GM12878 (cell line): ENCODE results near the gene GRIK1. TPM values are rescaled to one million over a fixed set of nuclear protein-coding genes. Genes with fewer than 3 reads are reported as not detected.

Experiments used
- ATAC-seq: fragments of 200-7000 bp; cut with Tn5 transposase; 3 replicates; pipeline ENCODE4 v1.9.1; 2020; ENCODE audit warnings: mild to moderate bottlenecking, moderate library complexity
- BruUV-seq: library from RNA; stranded (reverse); fragments of 400-500 nt; replicated peaks from 2 replicates; lab custom pipeline; 2021; lab: Mats Ljungman, UMichigan
- CTCF ChIA-PET: fragments of 300-600 bp; sonication (Branson Sonifier 250); formaldehyde crosslinking; extraction: SDS; loops from one replicate; lab custom pipeline; 2021; ENCODE audit warnings: inconsistent platforms; lab: Yijun Ruan, JAX
- POLR2A ChIA-PET: fragments of 350-600 bp; formaldehyde crosslinking; extraction: SDS; loops from one replicate; lab custom pipeline; 2021; ENCODE audit warnings: inconsistent platforms; lab: Charles Lee
- RAD21 ChIA-PET: fragments of 300-600 bp; sonication (Branson Sonifier 250); formaldehyde crosslinking; loops from one replicate; lab custom pipeline; 2023; ENCODE audit warnings: antibody characterized with exemption; ENCODE audit not compliant: unreplicated experiment; lab: Charles Lee
- SMC1A ChIA-PET: fragments of 300-600 bp; sonication (Branson Sonifier 250); formaldehyde crosslinking; loops from one replicate; lab custom pipeline; 2023; ENCODE audit not compliant: unreplicated experiment, uncharacterized antibody; lab: Charles Lee
- DNase-seq: peaks from one replicate; pipeline ENCODE4 v3.0.0-alpha.2; 2011; ENCODE audit warnings: low read depth, low spot score
- FAIRE-seq: peaks from 3 replicates; lab custom pipeline; 2011; peaks lifted over from hg19 to GRCh38; lab: Jason Lieb, UNC
- H2AFZ ChIP-seq: 2 replicates; pipeline ENCODE4 v1.6.0; 2011; ENCODE audit warnings: low read depth, low read length, control low read depth; ENCODE audit not compliant: control insufficient read depth
- H3K27ac ChIP-seq: 2 replicates; pipeline ENCODE4 v1.5.1; 2011; ENCODE audit warnings: control low read depth; ENCODE audit not compliant: control insufficient read depth, insufficient read depth
- H3K27me3 ChIP-seq, 2 experiments: replicated peaks in 1 of 2; 2 replicates each; pipeline versions ENCODE4 v1.6.0 to v1.6.1; 2011; ENCODE audit warnings: low read length in 1 of 2; ENCODE audit not compliant: control insufficient read depth in 2 of 2, insufficient read depth in 2 of 2
- H3K36me3 ChIP-seq, 2 experiments: 2 replicates each; pipeline ENCODE4 v1.5.1; 2011; ENCODE audit warnings: low read length in 1 of 2; ENCODE audit not compliant: control insufficient read depth in 2 of 2, insufficient read depth in 2 of 2
- H3K4me1 ChIP-seq: 2 replicates; pipeline ENCODE4 v1.6.1; 2011; ENCODE audit warnings: mild to moderate bottlenecking, low read length, moderate library complexity, mixed read lengths; ENCODE audit not compliant: control insufficient read depth, insufficient read depth
- H3K4me2 ChIP-seq: 2 replicates; pipeline ENCODE4 v1.6.0; 2011; ENCODE audit warnings: control low read depth; ENCODE audit not compliant: control insufficient read depth, insufficient read depth
- H3K4me3 ChIP-seq: fragments of 200-600 bp; sonication (generic); 2 replicates; pipeline ENCODE4 v1.5.1; 2016
- H3K79me2 ChIP-seq: 2 replicates; pipeline ENCODE4 v1.6.0; 2011; ENCODE audit warnings: low read length; ENCODE audit not compliant: control insufficient read depth, insufficient read depth
- H3K9ac ChIP-seq: 2 replicates; pipeline ENCODE4 v1.8.0; 2011; ENCODE audit warnings: low read length, control low read depth, mixed read lengths; ENCODE audit not compliant: control insufficient read depth, insufficient read depth
- H3K9me3 ChIP-seq: replicated peaks from 3 replicates; pipeline ENCODE4 v1.5.1; 2011; ENCODE audit warnings: mild to moderate bottlenecking, low read length; ENCODE audit not compliant: control insufficient read depth, insufficient read depth
- H4K20me1 ChIP-seq: 2 replicates; pipeline ENCODE4 v1.6.0; 2011; ENCODE audit not compliant: control insufficient read depth, insufficient read depth
- GATAD2B ChIP-seq: fragments of 450-650 bp; conservative IDR thresholded peaks from 2 replicates; pipeline ENCODE4 v1.6.1; 2017; ENCODE audit warnings: low read depth, mild to moderate bottlenecking, moderate library complexity
- MEF2A ChIP-seq: IDR thresholded peaks from 2 replicates; pipeline ENCODE4 v1.6.1; 2011; ENCODE audit warnings: low read depth, mild to moderate bottlenecking, low read length, moderate library complexity; ENCODE audit not compliant: insufficient read depth
- NR2C2 ChIP-seq: IDR thresholded peaks from 2 replicates; pipeline ENCODE4 v1.6.1; 2011; ENCODE audit warnings: borderline replicate concordance, low read depth; ENCODE audit not compliant: control insufficient read depth, insufficient read length
- RBBP5 ChIP-seq: fragments of 200-600 bp; sonication (generic); conservative IDR thresholded peaks from 2 replicates; pipeline ENCODE4 v1.6.1; 2016
- REST ChIP-seq: IDR thresholded peaks from 2 replicates; pipeline ENCODE4 v1.6.1; 2012; ENCODE audit warnings: mild to moderate bottlenecking, low read depth, low read length
- SMC3 ChIP-seq: IDR thresholded peaks from 2 replicates; pipeline ENCODE4 v1.6.1; 2011; ENCODE audit warnings: low read length, improper control_type of control experiment, borderline replicate concordance
- WRNIP1 ChIP-seq: IDR thresholded peaks from 2 replicates; pipeline ENCODE4 v1.6.1; 2011; ENCODE audit warnings: low read depth, low read length, improper control_type of control experiment, borderline replicate concordance
- YBX1 ChIP-seq: fragments of 450-650 bp; IDR thresholded peaks from 2 replicates; pipeline ENCODE4 v1.6.1; 2016; ENCODE audit warnings: antibody characterized with exemption
- ZNF207 ChIP-seq: fragments of 450-650 bp; IDR thresholded peaks from 2 replicates; pipeline ENCODE4 v1.6.1; 2014; ENCODE audit warnings: antibody characterized with exemption, mild to moderate bottlenecking, borderline replicate concordance
- WGBS: methylation state at CpG from one replicate; pipeline ENCODE4 v1.1.6; 2016; ENCODE audit warnings: low lambda C conversion rate; ENCODE audit not compliant: insufficient replicate concordance, insufficient coverage; ENCODE audit errors: missing lambda C conversion rate; 5-methylcytosine and 5-hydroxymethylcytosine counted together
- in situ Hi-C: fragments of 300-500 bp; cut with MboI; formaldehyde crosslinking; loops from 9 replicates; pipeline ENCODE4 v1.14.3; 2018; ENCODE audit warnings: mixed read lengths
- intact Hi-C: fragments of 100-400 bp; cut with micrococcal nuclease; formaldehyde crosslinking; loops from one replicate; pipeline ENCODE4 v1.14.2; 2022; ENCODE audit not compliant: unreplicated experiment
- polyA plus RNA-seq, 11 experiments: library from polyadenylated mRNA; depleted of rRNA in 4 of 11; unstranded in 6 of 11; stranded (reverse) in 5 of 11; fragments of >200 nt; fragmentation: Nextera tagmentation in 4 of 11; fragmentation: Illumina TruSeq in 1 of 11; extraction: Ambion mirVana in 4 of 11; extraction: Trizol in 1 of 11; gene quantifications; 1 replicate in 1 of 11; 2 replicates in 10 of 11; pipeline versions ENCODE4 v1.2.1 to v1.2.3, GENCODE V29; 2011 to 2016; ENCODE audit warnings: inconsistent platforms in 2 of 11, missing spikeins in 2 of 11, low read depth in 1 of 11
- total RNA-seq, 4 experiments: library from RNA; depleted of rRNA in 3 of 4; stranded (reverse); fragments of >200 nt in 3 of 4; fragmentation: Illumina TruSeq in 1 of 4; extraction: Trizol in 1 of 4; gene quantifications; 2 replicates each; pipeline versions ENCODE4 v1.2.1 to v1.2.3, GENCODE V29; 2013 to 2021
- TF ChIP-seq, protein P1 (sequence below): IDR thresholded peaks from 2 replicates; pipeline ENCODE4 v1.6.1; 2012; ENCODE audit warnings: improper control_type of control experiment, low read depth, low read length; ENCODE audit not compliant: insufficient replicate concordance
- TF ChIP-seq, protein P2 (sequence below): fragments of 450-650 bp; IDR thresholded peaks from 2 replicates; pipeline ENCODE4 v1.6.1; 2017; ENCODE audit warnings: antibody characterized with exemption, mild to moderate bottlenecking, moderate library complexity

The GRIK1 gene
- total and polyA plus RNA-seq, 10 of the 15 experiments (the other 5 are each of a cell fraction or from before 2014, with no cell fraction given): 0.05 to 0.13 (median 0.09) TPM; not detected in 7

- BruUV-seq: no TSS peak
Observed at GRCh38 chr21:29753216-29753615, 186.6 kb downstream of the GRIK1 start.

More at GRCh38 chr21:29753216-29753615, 186.6 kb downstream of the GRIK1 start:
- CTCF ChIA-PET: no interaction called here
- ATAC-seq (no peak), DNase-seq (no peak), FAIRE-seq (no peak)
- H3K27me3 ChIP-seq: no peaks in the 10 kb centered on the region; a peak in 1 of 4 replicates
- 25% methylated on average over 3 of the region's 3 CpGs for WGBS
- no peaks in the 10 kb centered on the region for H3K36me3 ChIP-seq
- H3K4me1 ChIP-seq: no peaks in the 10 kb centered on the region
- no peak overlapping the region for H2AFZ ChIP-seq
- in situ Hi-C loops (no loop called here), intact Hi-C loops (no loop called here)
- H3K9me3 ChIP-seq: no peaks in the 10 kb centered on the region
- SMC1A ChIA-PET: no interaction called here
- no peaks in the 10 kb centered on the region for H3K79me2 ChIP-seq
- RAD21 ChIA-PET: no interaction called here
- H3K4me2 ChIP-seq: no peak overlapping the region
- H3K27ac ChIP-seq: no peak overlapping the region
- H4K20me1 ChIP-seq: no peaks in the 10 kb centered on the region
- TF ChIP-seq SMC3 (no peak), MEF2A (no peak), NR2C2 (no peak), GATAD2B (no peak), ZNF207 (no peak), RBBP5 (no peak), WRNIP1 (no peak), YBX1 (no peak), REST (no peak)
- TF ChIP-seq, protein P1, sequence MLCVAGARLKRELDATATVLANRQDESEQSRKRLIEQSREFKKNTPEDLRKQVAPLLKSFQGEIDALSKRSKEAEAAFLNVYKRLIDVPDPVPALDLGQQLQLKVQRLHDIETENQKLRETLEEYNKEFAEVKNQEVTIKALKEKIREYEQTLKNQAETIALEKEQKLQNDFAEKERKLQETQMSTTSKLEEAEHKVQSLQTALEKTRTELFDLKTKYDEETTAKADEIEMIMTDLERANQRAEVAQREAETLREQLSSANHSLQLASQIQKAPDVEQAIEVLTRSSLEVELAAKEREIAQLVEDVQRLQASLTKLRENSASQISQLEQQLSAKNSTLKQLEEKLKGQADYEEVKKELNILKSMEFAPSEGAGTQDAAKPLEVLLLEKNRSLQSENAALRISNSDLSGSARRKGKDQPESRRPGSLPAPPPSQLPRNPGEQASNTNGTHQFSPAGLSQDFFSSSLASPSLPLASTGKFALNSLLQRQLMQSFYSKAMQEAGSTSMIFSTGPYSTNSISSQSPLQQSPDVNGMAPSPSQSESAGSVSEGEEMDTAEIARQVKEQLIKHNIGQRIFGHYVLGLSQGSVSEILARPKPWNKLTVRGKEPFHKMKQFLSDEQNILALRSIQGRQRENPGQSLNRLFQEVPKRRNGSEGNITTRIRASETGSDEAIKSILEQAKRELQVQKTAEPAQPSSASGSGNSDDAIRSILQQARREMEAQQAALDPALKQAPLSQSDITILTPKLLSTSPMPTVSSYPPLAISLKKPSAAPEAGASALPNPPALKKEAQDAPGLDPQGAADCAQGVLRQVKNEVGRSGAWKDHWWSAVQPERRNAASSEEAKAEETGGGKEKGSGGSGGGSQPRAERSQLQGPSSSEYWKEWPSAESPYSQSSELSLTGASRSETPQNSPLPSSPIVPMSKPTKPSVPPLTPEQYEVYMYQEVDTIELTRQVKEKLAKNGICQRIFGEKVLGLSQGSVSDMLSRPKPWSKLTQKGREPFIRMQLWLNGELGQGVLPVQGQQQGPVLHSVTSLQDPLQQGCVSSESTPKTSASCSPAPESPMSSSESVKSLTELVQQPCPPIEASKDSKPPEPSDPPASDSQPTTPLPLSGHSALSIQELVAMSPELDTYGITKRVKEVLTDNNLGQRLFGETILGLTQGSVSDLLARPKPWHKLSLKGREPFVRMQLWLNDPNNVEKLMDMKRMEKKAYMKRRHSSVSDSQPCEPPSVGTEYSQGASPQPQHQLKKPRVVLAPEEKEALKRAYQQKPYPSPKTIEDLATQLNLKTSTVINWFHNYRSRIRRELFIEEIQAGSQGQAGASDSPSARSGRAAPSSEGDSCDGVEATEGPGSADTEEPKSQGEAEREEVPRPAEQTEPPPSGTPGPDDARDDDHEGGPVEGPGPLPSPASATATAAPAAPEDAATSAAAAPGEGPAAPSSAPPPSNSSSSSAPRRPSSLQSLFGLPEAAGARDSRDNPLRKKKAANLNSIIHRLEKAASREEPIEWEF: no peak
- TF ChIP-seq, protein P2, sequence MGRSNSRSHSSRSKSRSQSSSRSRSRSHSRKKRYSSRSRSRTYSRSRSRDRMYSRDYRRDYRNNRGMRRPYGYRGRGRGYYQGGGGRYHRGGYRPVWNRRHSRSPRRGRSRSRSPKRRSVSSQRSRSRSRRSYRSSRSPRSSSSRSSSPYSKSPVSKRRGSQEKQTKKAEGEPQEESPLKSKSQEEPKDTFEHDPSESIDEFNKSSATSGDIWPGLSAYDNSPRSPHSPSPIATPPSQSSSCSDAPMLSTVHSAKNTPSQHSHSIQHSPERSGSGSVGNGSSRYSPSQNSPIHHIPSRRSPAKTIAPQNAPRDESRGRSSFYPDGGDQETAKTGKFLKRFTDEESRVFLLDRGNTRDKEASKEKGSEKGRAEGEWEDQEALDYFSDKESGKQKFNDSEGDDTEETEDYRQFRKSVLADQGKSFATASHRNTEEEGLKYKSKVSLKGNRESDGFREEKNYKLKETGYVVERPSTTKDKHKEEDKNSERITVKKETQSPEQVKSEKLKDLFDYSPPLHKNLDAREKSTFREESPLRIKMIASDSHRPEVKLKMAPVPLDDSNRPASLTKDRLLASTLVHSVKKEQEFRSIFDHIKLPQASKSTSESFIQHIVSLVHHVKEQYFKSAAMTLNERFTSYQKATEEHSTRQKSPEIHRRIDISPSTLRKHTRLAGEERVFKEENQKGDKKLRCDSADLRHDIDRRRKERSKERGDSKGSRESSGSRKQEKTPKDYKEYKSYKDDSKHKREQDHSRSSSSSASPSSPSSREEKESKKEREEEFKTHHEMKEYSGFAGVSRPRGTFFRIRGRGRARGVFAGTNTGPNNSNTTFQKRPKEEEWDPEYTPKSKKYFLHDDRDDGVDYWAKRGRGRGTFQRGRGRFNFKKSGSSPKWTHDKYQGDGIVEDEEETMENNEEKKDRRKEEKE: no peak
- POLR2A ChIA-PET: no interaction called here
- no peak overlapping the region for H3K4me3 ChIP-seq
- no peak overlapping the region for H3K9ac ChIP-seq
